ENCODE measurements around the gene C11orf65. TPM values are rescaled to one million over a fixed set of nuclear protein-coding genes. Genes with fewer than 3 reads are reported as not detected.

The C11orf65 gene
- total RNA-seq, 1 donor from 2014 or later = 0.46 TPM

- Histone ChIP-seq H3K27ac (no peak overlapping the region), H3K4me3 (no peak overlapping the region), H3K27me3 (no peaks in the 10 kb centered on the region), H3K9me3 (no peaks in the 10 kb centered on the region), H3K4me1 (no peaks in the 10 kb centered on the region), H3K36me3 (no peaks in the 10 kb centered on the region)
- DNase-seq = no peak
- intact Hi-C loops (cut with DNase I) = no loop called here
- TF ChIP-seq, protein P1, sequence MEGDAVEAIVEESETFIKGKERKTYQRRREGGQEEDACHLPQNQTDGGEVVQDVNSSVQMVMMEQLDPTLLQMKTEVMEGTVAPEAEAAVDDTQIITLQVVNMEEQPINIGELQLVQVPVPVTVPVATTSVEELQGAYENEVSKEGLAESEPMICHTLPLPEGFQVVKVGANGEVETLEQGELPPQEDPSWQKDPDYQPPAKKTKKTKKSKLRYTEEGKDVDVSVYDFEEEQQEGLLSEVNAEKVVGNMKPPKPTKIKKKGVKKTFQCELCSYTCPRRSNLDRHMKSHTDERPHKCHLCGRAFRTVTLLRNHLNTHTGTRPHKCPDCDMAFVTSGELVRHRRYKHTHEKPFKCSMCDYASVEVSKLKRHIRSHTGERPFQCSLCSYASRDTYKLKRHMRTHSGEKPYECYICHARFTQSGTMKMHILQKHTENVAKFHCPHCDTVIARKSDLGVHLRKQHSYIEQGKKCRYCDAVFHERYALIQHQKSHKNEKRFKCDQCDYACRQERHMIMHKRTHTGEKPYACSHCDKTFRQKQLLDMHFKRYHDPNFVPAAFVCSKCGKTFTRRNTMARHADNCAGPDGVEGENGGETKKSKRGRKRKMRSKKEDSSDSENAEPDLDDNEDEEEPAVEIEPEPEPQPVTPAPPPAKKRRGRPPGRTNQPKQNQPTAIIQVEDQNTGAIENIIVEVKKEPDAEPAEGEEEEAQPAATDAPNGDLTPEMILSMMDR (IDR thresholded peaks at IDR 0.05) = no peak
- ATAC-seq = no peak
Observed at GRCh38 chr11:108501396-108501795, 34.1 kb upstream of the C11orf65 start.

DNA sequence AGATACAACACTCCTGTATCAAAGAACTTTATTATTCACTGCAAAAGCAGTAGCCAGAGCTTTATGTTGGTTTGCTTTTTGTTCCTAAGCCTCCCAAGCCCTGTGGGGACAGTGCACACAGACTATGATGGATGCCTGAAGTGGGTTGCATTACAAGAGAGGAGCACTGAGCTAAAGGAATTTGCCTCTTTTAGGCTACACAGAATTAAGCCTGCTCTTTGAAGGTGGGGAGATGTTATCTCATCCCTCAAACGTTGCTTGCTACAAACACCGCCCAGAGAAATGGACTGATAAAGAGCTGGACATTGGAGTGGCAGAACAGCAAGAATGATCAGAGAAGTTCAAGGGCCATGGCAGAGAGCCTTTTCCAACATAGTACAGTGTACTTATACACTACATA lies 33.4 kb upstream of the C11orf65 start:
- no peaks in the 10 kb centered on the region for H3K27me3 ChIP-seq
- TF ChIP-seq, protein P1 (IDR thresholded peaks at IDR 0.05) = no peak
- H3K36me3 ChIP-seq = no peaks in the 10 kb centered on the region
- no peaks in the 10 kb centered on the region for H3K9me3 ChIP-seq
- DNase-seq (no peak), ATAC-seq (no peak)
- no peak overlapping the region for H3K27ac ChIP-seq
- intact Hi-C loops (cut with DNase I) = no loop called here
- H3K4me1 ChIP-seq = no peaks in the 10 kb centered on the region
- H3K4me3 ChIP-seq = no peak overlapping the region

GRCh38 chr11:108500169-108500568 lies 32.8 kb upstream of the C11orf65 start:
- ATAC-seq (no peak), DNase-seq (no peak)
- Histone ChIP-seq H3K27ac (no peak overlapping the region), H3K27me3 (no peaks in the 10 kb centered on the region), H3K36me3 (no peaks in the 10 kb centered on the region), H3K9me3 (no peaks in the 10 kb centered on the region), H3K4me1 (no peaks in the 10 kb centered on the region), H3K4me3 (no peak overlapping the region)
- TF ChIP-seq, protein P1 (IDR thresholded peaks at IDR 0.05) = no peak
- intact Hi-C loops (cut with DNase I) = no loop called here

DNA sequence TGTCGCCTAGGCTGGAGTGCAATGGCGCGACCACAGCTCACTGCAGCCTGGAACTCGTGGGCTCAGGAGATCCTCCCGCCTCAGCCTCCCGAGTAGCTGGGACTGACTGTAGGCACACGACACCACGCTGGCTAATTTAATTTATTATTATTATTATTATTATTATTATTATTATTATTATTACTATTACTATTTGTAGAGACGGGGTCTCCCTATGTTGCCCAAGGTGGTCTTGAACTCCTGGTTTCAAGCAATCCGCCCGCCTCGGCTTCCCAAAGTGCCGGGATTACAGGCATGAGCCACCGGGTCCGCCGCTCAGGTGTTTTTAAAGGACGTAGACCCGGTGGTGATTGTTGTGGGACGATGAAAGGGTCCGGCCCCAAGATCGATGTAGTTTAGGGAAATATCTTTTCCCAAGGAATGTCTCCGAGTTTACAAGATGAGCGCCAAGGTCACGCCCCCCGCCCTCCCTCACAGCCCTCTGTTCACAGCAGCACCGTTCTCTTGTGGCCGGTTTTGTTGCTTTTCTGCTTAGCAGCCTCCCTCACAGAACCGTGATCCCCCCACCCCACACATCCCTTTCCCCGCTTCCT lies 31.6 kb upstream of the C11orf65 start:
- intact Hi-C loops (cut with DNase I) = no loop called here
- Histone ChIP-seq H3K27me3 (no peaks in the 10 kb centered on the region), H3K9me3 (no peaks in the 10 kb centered on the region), H3K27ac (peak overlapping the region; percentile 93), H3K4me3 (peak overlapping the region; percentile 73), H3K4me1 (no peaks in the 10 kb centered on the region), H3K36me3 (no peaks in the 10 kb centered on the region)
- TF ChIP-seq, protein P1 (IDR thresholded peaks at IDR 0.05) = no peak
- DNase-seq (no peak), ATAC-seq (no peak)

- DNase-seq = peak; percentile 81
Observed at GRCh38 chr11:108498046-108498815, 30.9 kb upstream of the C11orf65 start, which contains the start of gene POGLUT3. TSS of gene POGLUT3 (minus strand) at chr11:108498384. CDS start at chr11:108498366, 18 bp downstream.

More at GRCh38 chr11:108498046-108498815, 30.9 kb upstream of the C11orf65 start, which contains the start of gene POGLUT3:
- no peaks in the 10 kb centered on the region for H3K4me1 ChIP-seq
- no peaks in the 10 kb centered on the region for H3K36me3 ChIP-seq
- peak within 1 kb of the TSS; percentile 73 for H3K4me3 ChIP-seq
- TF ChIP-seq, protein P1 (IDR thresholded peaks at IDR 0.05) = no peak
- ATAC-seq = peak; percentile 84
- no peaks in the 10 kb centered on the region for H3K27me3 ChIP-seq
- H3K27ac ChIP-seq = peak within 1 kb of the TSS; percentile 93
- intact Hi-C loops (cut with DNase I) = no loop called here
- no peaks in the 10 kb centered on the region for H3K9me3 ChIP-seq

Measured in upper lobe of right lung (tissue), 1 donor.